Activated CD4-positive, alpha-beta T cell treated with anti-CD3 and anti-CD28 coated beads, Interleukin-2, amount 10 ng/mL, durations not matched to agents 24 days and 14 days (primary cell): Measurements from ENCODE around the gene HIPK1. TPM values are rescaled to one million over a fixed set of nuclear protein-coding genes. Genes with fewer than 3 reads are reported as not detected.
"Not testable (repeated sequence)": the region's sequence is repeated elsewhere in the genome, so short reads cannot be mapped to it uniquely, and the experiment has no call there.

Experiments used
- DNase-seq: peaks from one replicate; pipeline ENCODE4 v3.0.0; 2022
- H3K27ac Mint-ChIP-seq: one replicate; pipeline ENCODE4 v1.8.0; 2022; ENCODE audit warnings: mild to moderate bottlenecking, mixed read lengths
- H3K27me3 Mint-ChIP-seq: one replicate; pipeline ENCODE4 v1.8.0; 2022; ENCODE audit warnings: mixed read lengths
- H3K36me3 Mint-ChIP-seq: one replicate; pipeline ENCODE4 v1.8.0; 2022; ENCODE audit warnings: low read depth, mild to moderate bottlenecking, mixed read lengths
- H3K4me1 Mint-ChIP-seq: one replicate; pipeline ENCODE4 v1.8.0; 2021; ENCODE audit warnings: mixed read lengths
- H3K4me3 Mint-ChIP-seq: one replicate; pipeline ENCODE4 v1.8.0; 2022; ENCODE audit warnings: mild to moderate bottlenecking, moderate library complexity, mixed read lengths
- H3K9me3 Mint-ChIP-seq: one replicate; pipeline ENCODE4 v1.8.0; 2021; ENCODE audit warnings: mixed read lengths
- intact Hi-C: fragments of 100-400 bp; cut with micrococcal nuclease; formaldehyde crosslinking; loops from one replicate; pipeline ENCODE4 v1.15.1; 2023
- total RNA-seq: library from RNA; stranded (reverse); gene quantifications from 2 replicates; pipeline ENCODE4 v1.2.3, GENCODE V29; 2022

Gene HIPK1
- total RNA-seq, 1 donor from 2014 or later, result 81.3 TPM

DNA sequence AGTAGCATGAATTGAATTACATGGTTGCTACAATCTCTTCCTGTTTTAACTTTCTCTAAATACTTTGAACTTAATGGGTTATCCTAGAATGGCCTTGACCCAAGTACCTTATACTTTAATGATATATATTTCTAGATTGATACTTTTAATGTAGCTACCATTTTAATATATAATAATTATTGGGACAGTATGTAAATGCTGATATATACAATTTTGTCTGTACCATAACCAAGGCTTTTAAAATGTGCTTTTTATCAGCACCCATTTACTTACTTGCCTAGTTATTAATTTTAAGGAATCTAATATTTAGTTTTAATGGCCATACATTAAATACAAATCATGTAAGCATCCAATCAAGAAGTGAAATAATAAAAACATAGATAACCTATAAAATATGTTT, 13.4 kb downstream of the HIPK1 start:
- Mint-ChIP-seq H3K27me3 (no peaks in the 10 kb centered on the region), H3K9me3 (peaks cover 8% of the 10 kb centered on the region), H3K36me3 (peaks cover 52% of the 10 kb centered on the region), H3K27ac (no peak overlapping the region), H3K4me1 (peaks cover 58% of the 10 kb centered on the region), H3K4me3 (no peak overlapping the region)
- intact Hi-C loops, result no loop called here
- no peak for DNase-seq

DNA sequence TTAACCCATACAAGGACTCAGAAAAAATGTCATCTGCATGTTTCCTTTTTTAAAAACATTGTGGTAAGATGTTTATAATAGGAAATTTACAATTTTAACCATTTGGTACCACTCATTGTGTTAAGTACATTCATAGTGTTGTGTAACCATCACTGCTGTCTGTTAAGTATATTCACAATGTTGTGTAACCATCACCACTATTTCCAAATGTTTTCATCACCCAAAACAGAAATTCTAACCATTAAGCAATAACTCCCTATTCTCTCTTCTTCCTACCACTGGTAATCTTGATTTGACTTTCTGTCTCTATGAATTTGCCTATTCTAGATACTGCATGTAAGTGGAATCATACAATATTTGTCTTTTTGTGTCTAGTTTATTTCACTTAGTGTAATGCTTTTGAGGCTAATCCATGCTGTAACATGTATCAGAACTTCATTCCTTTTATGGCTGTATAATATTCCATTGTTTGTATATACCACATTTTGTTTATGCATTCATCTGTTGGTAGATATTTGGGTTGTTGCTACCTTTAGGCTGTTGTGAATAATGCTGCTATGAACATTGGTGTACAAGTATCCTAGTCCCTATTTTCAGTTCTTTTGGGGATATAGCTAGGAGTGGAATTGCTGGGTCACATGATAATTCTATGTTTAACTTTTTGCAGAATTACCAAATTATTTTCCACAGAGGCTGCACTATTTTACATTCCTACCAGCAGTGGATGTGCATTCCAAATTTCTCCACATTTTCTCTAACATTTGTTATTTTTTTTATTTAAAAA, 14.1 kb downstream of the HIPK1 start:
- intact Hi-C loops, result no loop called here
- Mint-ChIP-seq H3K36me3 (peaks cover 49% of the 10 kb centered on the region), H3K27me3 (no peaks in the 10 kb centered on the region), H3K9me3 (peaks cover 8% of the 10 kb centered on the region), H3K27ac (peak overlapping the region; percentile 26), H3K4me1 (peaks cover 57% of the 10 kb centered on the region), H3K4me3 (no peak overlapping the region)
- no peak for DNase-seq

DNA sequence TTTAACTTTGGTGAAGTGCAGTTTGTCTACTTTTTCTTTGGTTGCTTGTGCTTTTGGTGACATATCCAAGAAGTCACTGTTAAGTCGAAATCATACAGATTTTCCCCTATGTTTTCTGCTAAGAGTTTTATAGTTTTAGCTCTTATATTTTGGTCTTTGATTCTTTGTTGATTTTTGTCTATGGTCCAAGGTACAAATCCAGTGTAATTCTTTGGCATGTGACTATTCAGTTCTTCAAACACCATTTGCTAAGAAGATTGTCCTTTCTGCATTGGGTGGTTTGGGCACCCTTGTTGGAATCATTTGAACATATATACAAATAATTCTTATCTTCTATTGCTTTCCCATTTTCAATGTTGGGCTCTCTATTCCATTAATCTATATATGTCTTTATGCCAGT, 16.2 kb downstream of the HIPK1 start:
- Mint-ChIP-seq H3K9me3 (peaks cover 8% of the 10 kb centered on the region), H3K27me3 (no peaks in the 10 kb centered on the region), H3K27ac (no peak overlapping the region), H3K4me1 (peaks cover 48% of the 10 kb centered on the region), H3K4me3 (no peak overlapping the region), H3K36me3 (peaks cover 42% of the 10 kb centered on the region)
- intact Hi-C loops, result no loop called here
- no peak for DNase-seq

DNA sequence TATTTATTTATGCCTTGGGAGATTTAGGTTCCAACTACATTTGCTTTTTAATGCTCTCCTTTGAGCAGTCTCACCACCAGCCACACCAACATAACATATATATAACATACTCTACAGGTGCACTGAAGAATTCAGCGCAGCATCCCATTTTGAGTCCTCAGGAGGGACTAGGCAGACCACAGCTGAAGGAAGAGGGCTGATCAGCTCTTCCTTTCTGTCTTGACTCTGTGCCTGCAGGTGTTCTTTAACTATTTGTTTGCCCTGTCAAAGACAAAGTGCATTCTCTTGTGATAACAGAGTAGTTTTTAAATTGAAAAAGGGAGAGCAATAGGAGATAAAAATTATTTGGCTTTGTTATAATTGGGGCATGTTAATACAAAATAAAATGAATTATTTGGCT, 17.0 kb downstream of the HIPK1 start:
- intact Hi-C loops, result no loop called here

DNA sequence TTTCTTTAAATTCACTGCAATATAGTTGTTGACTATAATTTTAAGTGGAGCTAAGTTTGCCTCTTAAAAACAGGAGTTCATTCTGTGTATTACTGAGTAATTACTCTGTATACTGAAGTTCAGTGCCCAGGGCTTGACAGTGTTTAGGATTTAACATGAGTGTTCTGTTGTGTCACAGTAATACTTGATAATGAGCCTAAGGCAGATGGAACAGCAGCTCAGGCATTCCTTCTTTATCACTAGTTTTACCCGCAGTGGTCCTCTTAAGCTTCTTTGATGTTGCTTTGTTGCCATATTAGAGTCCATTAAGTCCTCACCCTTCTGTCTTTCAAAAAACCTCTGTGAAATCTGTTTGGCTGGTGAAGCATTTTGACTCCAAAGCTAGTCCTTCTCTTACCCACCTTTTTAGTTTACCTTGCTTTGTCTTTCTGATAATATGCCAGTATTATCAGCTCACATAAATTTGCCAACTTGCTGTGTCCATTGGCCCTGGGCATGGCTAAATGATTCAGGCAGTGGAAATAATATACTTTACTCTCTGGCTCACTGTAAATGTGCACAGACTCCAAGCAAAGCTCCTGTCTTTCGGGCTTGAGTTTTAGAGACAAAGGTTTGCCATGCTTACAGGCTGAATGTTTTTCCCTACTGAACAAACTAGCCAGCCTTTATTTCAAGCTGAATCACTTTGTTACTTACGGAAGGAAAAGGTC, 17.7 kb downstream of the HIPK1 start:
- Mint-ChIP-seq H3K27ac (peak overlapping the region; percentile 54), H3K36me3 (peaks cover 35% of the 10 kb centered on the region), H3K4me3 (peak overlapping the region; percentile 64), H3K9me3 (peaks cover 8% of the 10 kb centered on the region), H3K27me3 (no peaks in the 10 kb centered on the region), H3K4me1 (peaks cover 40% of the 10 kb centered on the region)
- intact Hi-C loops, result no loop called here
- DNase-seq, result no peak

More for the DNA sequence above, 17.0 kb downstream of the HIPK1 start:
- no peaks in the 10 kb centered on the region for H3K27me3 Mint-ChIP-seq
- peaks cover 34% of the 10 kb centered on the region for H3K36me3 Mint-ChIP-seq
- DNase-seq, result no peak
- H3K27ac Mint-ChIP-seq, result peak overlapping the region; percentile 55
- H3K4me3 Mint-ChIP-seq, result peak overlapping the region; percentile 45
- peaks cover 8% of the 10 kb centered on the region for H3K9me3 Mint-ChIP-seq
- H3K4me1 Mint-ChIP-seq, result peaks cover 40% of the 10 kb centered on the region

DNA sequence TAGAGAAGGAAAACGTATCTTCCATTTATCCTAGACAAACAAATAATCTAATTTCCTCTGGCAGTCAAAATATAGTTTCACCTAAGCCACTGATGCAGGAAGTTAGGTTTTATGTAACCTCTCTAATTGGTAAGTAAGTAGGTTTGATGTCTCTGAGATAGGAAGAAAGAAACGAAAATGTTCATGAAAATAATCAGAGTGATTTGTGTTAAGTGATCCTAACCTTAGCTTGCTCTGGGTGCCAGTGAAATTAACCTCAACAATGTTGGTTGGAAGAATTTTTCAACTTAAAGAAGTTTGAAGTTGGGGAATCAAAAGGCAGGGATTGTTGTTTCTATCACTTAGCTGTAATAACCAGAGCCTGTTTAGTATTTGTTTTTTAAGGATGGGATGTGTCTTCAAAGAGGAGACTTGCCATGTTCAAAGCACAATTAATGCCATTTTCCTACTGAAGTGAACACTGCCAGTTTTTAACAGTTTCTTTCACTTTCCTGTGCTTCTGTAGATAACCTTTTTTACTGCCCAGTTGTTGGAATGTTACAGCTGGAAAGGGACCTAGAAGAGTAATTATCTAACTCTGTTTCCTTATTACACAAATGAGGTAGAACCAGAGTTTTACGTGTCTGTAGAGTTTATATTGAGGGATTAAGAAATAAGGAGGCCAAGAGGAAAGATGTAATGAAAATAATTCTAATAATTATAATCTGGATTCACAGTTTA, 18.4 kb downstream of the HIPK1 start:
- Mint-ChIP-seq H3K9me3 (peaks cover 8% of the 10 kb centered on the region), H3K27me3 (no peaks in the 10 kb centered on the region), H3K4me3 (peak overlapping the region; percentile 64), H3K4me1 (peaks cover 40% of the 10 kb centered on the region), H3K27ac (peak overlapping the region; percentile 54), H3K36me3 (peaks cover 32% of the 10 kb centered on the region)
- intact Hi-C loops, result loop anchor here (2.0 kb wide), 1 partner anchor 17 kb away; no protein-coding TSS in a partner anchor
- no peak for DNase-seq

DNA sequence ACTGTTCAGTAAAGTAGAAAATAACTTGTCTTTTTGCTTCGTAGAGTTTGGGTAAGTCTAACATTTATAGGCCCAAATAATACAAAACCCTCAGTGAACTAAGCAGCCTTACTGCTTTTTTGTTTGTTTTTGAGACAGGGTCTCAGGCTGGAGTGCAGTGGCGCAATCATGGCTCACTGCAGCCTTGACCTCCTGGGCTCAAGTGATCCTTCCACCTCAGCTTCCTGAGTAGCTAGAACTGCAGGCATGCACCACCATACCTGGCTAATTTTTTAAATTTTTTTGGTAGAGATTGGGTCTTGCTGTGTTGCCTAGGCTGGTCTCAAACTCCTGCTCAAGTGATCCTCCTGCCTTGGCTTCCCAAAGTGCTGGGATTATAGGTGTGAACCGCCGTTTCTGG, 19.0 kb downstream of the HIPK1 start:
- not testable (repeated sequence) for H3K9me3 Mint-ChIP-seq, H3K4me3 Mint-ChIP-seq, H3K27me3 Mint-ChIP-seq, DNase-seq
- peak overlapping the region; percentile 38 for H3K27ac Mint-ChIP-seq
- H3K36me3 Mint-ChIP-seq, result peaks cover 30% of the 10 kb centered on the region
- peaks cover 39% of the 10 kb centered on the region for H3K4me1 Mint-ChIP-seq
- intact Hi-C loops, result loop anchor here (2.0 kb wide), 1 partner anchor 17 kb away; no protein-coding TSS in a partner anchor

DNA sequence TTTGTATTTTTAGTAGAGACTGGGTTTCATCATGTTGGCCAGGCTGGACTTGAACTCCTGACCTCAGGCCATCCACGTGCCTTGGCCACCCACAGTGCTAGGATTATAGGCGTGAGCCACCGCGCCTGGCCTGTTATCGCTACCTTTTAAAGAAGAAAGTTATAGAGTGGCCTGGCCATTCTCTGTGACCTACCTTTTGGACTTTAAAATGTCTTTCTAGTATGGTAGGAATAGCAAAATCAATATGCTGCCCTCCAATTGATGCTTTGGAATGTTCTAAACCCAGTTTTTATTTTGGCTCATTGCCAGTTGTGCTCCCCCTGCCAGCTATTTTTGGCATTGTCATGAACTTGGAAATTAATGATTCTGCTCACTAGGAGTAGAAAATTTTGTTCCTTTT, 19.9 kb downstream of the HIPK1 start:
- Mint-ChIP-seq H3K36me3 (peaks cover 31% of the 10 kb centered on the region), H3K9me3 (peaks cover 5% of the 10 kb centered on the region), H3K4me1 (peaks cover 37% of the 10 kb centered on the region), H3K27me3 (no peaks in the 10 kb centered on the region), H3K4me3 (no peak overlapping the region), H3K27ac (no peak overlapping the region)
- intact Hi-C loops, result loop anchor here (2.0 kb wide), 1 partner anchor 18 kb away; no protein-coding TSS in a partner anchor
- DNase-seq, result no peak

DNA sequence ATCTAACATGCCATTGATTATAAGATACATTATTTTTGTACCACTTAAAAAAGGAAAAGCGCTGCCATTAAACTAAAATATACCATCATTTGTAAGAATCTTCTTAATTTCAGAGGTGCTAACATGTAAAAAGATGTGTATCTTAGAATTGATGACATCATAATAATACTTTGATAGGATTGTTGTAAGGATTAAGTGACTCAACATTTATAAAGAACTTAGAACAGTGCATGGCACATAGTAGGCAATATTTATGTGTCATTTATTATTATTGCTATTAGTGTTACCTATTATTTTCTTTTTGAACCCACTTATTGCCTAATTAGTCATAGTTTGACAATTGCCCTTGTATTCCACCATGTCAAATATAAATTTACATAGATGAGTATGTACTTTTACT, 21.8 kb downstream of the HIPK1 start:
- H3K36me3 Mint-ChIP-seq, result peaks cover 31% of the 10 kb centered on the region
- intact Hi-C loops, result no loop called here
- no peak overlapping the region for H3K4me3 Mint-ChIP-seq
- H3K27me3 Mint-ChIP-seq, result no peaks in the 10 kb centered on the region
- H3K9me3 Mint-ChIP-seq, result no peaks in the 10 kb centered on the region
- no peak for DNase-seq
- H3K4me1 Mint-ChIP-seq, result peaks cover 33% of the 10 kb centered on the region
- H3K27ac Mint-ChIP-seq, result no peak overlapping the region

DNA sequence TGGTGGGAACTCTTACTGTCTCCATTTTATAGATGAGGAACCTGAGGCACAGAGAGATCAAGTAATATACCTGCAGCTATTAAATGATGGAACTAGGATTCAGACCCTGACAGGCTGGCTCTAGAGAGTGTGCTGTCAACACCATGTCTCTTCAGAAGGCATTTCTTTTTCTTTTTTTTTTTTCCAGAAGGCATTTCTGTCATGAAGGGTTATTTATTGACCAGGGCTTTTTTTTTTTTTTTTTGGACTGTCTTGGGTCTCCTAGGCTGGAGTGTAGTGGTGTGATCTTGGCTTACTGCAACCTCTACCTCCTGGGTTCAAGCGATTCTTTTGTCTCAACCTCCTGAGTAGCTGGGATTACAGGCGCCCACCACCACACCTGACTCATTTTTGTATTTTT, 22.6 kb downstream of the HIPK1 start:
- peaks cover 26% of the 10 kb centered on the region for H3K4me1 Mint-ChIP-seq
- H3K9me3 Mint-ChIP-seq, result no peaks in the 10 kb centered on the region
- no peak overlapping the region for H3K4me3 Mint-ChIP-seq
- H3K36me3 Mint-ChIP-seq, result peaks cover 35% of the 10 kb centered on the region
- intact Hi-C loops, result no loop called here
- H3K27ac Mint-ChIP-seq, result no peak overlapping the region
- no peak for DNase-seq
- H3K27me3 Mint-ChIP-seq, result no peaks in the 10 kb centered on the region

DNA sequence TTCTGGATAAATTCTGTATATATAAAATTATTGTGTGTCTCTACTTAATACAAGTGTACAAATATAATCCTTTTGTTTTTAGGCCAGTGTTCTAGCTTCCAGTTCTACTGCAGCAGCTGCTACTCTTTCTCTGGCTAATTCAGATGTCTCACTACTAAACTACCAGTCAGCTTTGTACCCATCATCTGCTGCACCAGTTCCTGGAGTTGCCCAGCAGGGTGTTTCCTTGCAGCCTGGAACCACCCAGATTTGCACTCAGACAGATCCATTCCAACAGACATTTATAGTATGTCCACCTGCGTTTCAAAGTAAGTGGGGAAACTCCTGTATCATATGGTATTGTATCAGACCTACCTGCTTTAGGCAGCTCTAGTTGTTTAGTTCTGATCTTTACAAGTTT, 28.9 kb downstream of the HIPK1 start:
- peaks cover 64% of the 10 kb centered on the region for H3K36me3 Mint-ChIP-seq
- peaks cover 13% of the 10 kb centered on the region for H3K4me1 Mint-ChIP-seq

DNA sequence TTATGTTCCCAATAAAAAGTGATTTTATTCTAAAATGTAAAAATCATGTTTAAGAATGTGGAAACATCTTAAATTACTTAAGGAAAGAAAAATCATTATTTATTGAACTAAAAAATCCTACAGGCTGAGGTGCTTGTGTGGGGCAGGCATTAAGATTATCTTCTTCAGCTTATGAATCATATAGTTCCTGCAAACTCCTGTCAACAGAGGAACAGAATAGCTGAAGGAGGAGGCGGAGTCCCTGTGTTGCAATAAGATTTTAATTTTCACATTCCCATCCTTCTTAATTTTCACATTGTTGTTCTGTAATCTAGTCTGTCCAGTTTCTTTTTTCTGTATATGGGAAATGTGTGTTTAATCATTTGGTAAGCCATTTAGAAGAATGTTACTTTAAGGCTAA, 29.6 kb downstream of the HIPK1 start:
- Mint-ChIP-seq H3K4me1 (peaks cover 13% of the 10 kb centered on the region), H3K9me3 (no peaks in the 10 kb centered on the region), H3K27ac (no peak overlapping the region), H3K36me3 (peaks cover 65% of the 10 kb centered on the region), H3K27me3 (no peaks in the 10 kb centered on the region), H3K4me3 (no peak overlapping the region)
- DNase-seq, result no peak
- intact Hi-C loops, result no loop called here

More for the DNA sequence above, 28.9 kb downstream of the HIPK1 start:
- Mint-ChIP-seq H3K27ac (no peak overlapping the region), H3K27me3 (no peaks in the 10 kb centered on the region), H3K4me3 (no peak overlapping the region), H3K9me3 (no peaks in the 10 kb centered on the region)
- intact Hi-C loops, result no loop called here
- DNase-seq, result no peak

DNA sequence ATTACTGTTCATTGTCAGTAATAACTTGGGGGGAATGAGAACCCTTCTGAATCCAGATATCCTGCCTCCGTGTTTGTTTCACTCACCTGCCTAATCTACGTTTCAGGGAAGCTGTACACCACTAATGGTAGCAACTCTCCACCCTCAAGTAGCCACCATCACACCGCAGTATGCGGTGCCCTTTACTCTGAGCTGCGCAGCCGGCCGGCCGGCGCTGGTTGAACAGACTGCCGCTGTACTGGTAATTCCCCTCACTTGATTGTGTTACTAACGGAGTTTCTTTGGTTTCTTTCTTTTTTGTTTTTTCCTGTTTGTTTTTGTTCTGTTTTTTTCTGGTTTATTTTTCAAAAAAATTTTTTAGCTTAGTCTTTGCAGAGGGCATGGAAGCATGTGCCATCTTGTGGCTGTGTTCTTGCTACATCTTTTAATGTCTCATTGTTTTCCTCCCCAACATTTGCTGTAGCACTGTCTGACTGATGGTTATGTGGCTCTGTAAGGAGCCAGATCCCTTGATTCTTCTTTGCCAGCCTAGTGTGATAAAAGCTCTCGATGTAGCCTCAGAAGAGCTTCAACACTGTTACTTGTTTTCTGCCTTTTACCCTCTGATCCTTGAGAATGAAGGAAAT, 34.3 kb downstream of the HIPK1 start:
- no peak overlapping the region for H3K4me3 Mint-ChIP-seq
- H3K4me1 Mint-ChIP-seq, result peaks cover 5% of the 10 kb centered on the region
- H3K36me3 Mint-ChIP-seq, result peaks cover 64% of the 10 kb centered on the region
- intact Hi-C loops, result no loop called here
- DNase-seq, result no peak
- no peaks in the 10 kb centered on the region for H3K27me3 Mint-ChIP-seq
- H3K9me3 Mint-ChIP-seq, result no peaks in the 10 kb centered on the region
- peak overlapping the region; percentile 14 for H3K27ac Mint-ChIP-seq
